HTERT RPE-1 (cell line): ENCODE data around the gene DNAH2.
"Not testable (repeated sequence)": the region's sequence is repeated elsewhere in the genome, so short reads cannot be mapped to it uniquely, and the experiment has no call there.

Source experiments
- in situ Hi-C: fragments of 300-500 bp; cut with MboI; formaldehyde crosslinking; loops from 4 replicates; pipeline ENCODE4 v1.14.3; 2020; ENCODE audit warnings: low sequenced_read_pairs

DNAH2 gene

GRCh38 chr17:7774055-7774521, 56.5 kb downstream of the DNAH2 start:
- in situ Hi-C loops: no loop called here

- in situ Hi-C loops: no loop called here
These were observed 57.5 kb downstream of the DNAH2 start for GRCh38 chr17:7775051-7775450.

GRCh38 chr17:7777017-7777416, 59.5 kb downstream of the DNAH2 start:
- in situ Hi-C loops: no loop called here

GRCh38 chr17:7780736-7781135, 63.2 kb downstream of the DNAH2 start:
- in situ Hi-C loops: no loop called here

GRCh38 chr17:7781429-7781828, 63.9 kb downstream of the DNAH2 start:
- in situ Hi-C loops: no loop called here

DNA sequence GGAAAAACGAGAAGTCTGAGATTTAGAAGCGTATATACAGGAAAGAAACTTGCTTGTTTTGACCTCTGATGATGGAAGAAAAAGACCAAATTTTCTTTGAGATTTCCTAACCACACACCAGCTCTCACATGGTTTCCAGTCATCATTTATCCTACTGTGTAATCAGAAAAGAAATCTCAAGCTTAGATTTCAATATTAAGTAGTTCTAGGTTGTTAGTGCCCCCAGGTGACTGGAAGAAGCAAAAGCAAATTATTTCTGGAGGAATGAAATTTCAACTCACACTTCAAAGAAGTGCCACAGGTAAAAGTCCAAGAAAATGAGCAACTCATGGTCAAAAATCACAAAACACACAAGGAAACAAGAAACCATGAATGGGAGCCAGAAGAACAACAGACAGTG, 64.7 kb downstream of the DNAH2 start:
- in situ Hi-C loops: no loop called here

- in situ Hi-C loops: no loop called here
These were observed 69.3 kb downstream of the DNAH2 start for GRCh38 chr17:7786866-7787265.

GRCh38 chr17:7789131-7789530, 71.6 kb downstream of the DNAH2 start:
- in situ Hi-C loops: no loop called here

DNA sequence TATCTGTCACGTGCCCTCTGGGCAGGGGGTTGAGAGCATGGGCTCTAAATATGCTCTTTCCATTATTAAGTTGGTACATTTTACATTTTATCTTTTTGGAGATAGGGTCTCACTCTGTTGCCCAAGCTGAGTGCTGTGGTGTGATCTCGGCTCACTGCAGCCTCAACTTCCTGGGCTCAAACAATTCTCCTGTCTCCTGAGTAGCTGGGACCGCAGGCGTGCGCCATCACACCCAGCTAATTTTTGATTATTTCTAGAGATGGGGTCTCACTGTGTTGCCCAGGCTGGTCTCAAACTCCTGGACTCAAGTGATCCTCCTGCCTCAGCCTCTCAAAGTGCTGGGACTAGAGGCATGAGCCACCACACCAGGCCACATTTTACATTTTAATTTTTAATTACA, 72.6 kb downstream of the DNAH2 start:
- in situ Hi-C loops: no loop called here

DNA sequence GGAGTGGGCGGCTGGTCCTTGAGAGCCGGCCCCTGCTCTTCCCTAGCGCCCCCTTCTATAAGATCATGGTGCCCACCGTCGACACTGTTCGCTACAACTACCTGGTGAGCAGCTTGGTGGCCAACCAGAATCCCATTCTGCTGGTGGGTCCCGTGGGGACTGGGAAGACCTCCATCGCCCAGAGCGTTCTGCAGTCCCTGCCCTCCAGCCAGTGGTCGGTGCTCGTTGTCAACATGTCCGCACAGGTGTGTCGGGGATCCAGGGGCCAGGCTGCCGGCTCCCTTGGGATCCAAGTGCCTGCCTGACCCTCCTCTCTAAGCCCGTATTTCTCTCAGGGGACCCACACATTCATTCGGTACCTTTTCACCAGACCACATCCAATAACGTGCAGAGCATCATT, 75.1 kb downstream of the DNAH2 start:
- in situ Hi-C loops: no loop called here

DNA sequence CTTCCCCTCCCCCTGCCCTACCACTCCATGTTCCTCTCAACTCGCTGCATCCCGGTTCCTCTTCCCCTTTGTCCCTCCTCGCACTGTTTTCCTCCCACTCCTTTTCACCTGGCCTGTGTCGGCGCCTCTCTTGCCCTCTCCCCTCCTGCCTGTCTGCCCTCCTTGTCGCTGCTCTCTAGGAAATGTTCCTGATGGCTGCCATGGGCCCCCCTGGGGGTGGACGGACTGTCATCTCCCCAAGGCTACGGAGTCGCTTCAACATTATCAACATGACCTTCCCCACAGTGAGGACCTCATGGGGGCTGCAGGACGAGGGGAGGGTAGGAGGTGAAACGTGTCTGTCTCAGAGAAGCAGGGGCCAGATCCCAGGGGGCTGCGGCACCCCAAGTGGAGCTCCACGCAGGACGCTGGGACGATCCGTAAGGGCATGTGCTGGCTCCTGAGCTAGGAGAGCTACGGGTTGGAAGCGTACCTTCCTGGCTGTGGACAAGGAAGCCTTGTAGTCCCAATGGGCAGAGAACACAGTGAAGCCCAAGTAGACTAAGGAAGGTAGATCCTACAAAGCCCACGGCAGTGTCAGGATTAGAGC, 76.6 kb downstream of the DNAH2 start:
- in situ Hi-C loops: no loop called here

DNA sequence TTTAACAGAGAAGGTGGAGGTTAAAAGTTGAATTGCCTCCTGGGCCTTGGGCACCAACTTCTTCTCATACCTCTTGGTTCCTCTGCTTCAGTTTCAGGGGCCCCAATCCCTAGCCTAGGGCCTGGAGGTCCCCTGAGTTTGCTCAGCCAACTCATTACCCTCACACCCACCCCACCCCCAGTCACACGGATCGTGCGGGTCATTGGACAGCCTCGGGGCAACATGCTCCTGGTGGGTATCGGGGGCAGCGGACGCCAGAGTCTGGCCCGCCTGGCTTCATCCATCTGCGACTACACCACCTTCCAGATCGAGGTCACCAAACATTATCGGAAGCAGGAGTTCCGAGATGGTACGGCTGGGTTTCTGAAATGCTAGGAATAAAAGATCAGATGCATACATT, 80.4 kb downstream of the DNAH2 start:
- in situ Hi-C loops: no loop called here

DNA sequence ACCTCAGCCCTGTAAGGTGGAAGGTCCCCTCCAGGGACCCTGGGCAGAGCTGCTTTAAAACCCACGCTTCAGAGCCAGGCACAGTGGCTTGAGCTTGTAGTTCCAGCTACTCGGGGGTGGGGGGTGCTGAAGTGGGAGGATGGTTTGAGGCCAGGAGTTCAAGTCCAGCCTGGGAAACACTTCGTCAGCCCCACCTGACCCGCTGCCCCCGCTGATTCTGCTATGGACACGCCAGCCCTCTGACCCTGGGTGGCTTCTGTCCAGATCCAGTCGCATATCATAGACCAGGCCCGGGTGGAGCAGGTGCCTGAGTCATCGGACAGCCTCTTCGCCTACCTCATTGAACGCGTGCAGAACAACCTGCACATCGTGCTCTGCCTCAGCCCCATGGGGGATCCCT, 81.3 kb downstream of the DNAH2 start:
- in situ Hi-C loops: no loop called here

DNA sequence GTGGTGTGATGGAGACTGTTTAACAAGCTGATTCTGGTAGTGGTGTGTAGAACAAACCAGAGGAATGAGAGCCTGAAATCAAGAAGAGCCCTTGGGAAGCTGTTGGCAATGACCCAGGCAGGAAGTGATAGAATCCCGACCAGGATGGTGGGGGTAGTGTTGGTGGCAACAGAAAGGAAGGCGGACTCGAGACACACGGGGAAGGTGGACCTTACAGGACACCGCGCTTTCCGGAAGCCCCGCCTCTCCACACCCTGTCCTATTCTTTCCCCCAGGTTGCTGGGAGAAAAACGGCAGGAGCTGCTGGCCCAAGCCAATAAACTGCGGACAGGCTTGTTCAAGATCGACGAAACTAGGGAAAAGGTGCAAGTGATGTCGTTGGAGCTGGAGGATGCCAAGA, 86.4 kb downstream of the DNAH2 start:
- in situ Hi-C loops: no loop called here

DNA sequence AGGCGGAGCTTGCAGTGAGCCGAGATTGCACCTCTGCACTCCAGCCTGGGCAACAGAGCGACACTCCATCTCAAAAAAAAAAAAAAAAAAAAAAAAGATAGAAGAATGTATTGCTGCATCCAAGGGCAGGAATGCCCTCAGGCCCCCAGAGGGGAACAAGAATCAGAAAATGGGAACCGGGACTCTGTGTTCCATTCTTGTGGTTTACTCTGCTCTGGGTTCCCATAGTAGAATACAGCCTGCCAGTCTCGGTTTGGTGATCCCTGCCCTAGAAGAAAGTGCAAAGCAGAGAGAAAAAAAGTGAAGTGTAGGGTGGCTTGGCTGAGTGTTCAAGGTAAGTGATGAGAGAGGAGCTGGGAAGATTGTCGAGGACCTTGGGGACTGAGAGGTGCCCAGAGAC, 89.0 kb downstream of the DNAH2 start:
- in situ Hi-C loops: no loop called here

GRCh38 chr17:7807206-7807605, 89.7 kb downstream of the DNAH2 start:
- in situ Hi-C loops: no loop called here

DNA sequence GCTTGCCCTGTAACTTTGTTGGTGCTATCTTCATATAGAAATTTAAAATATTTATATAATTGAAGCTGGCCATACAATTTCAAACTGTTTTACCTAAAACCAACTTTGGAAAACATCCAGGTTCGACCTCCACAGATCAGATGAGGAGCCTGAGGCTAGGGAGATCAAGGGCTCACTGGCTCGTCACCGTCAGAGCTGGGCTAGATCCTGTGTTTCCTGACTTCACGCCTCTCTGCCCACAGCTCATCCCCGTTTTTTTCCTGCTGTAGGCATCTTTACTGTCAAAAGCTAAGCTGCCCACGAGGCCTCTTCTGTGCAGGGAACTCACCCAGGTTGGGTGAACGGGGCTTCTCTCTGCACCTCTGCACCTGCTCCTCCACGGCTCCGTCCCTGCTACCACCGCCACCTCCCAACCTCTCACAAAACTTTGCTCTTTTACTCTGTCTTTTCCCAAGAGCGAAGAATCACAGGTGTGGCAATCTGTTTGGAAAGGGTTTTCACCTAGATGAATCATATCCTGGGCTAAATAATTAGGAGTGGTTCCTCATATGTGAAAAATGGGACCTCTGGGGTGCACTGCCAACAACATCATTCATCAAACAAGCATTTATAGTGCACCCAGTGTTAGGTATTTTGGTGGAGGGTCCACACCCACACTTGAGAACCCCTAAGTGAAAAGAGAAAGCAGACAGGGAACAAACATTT, 91.7 kb downstream of the DNAH2 start:
- in situ Hi-C loops: no loop called here

DNA sequence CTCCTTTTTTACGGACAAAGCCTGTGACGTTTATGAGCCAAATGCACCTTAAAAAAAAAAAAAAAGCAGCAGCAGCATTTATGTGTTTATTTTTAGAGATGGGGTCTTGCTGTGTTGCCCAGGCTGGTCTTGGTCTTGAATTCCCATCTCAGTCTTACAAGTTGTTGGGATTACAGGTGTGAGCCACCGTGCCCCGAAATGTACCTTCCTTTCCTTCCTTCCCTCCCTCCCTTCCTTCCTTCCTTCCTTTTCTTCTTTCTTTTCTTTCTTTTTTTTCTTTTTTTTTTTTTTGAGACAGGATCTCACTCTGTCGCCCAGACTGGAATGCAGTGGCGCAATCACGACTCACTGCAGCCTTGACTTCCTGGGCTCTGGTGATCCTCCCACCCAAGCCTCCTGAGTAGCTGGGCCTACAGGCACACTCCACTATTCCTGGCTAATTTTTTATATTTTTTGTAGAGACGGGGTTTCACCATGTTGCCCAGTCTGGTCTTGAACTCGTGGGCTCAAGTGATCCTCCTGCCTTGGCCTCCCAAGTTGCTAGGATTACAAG, 92.3 kb downstream of the DNAH2 start:
- in situ Hi-C loops: not testable (repeated sequence)

DNA sequence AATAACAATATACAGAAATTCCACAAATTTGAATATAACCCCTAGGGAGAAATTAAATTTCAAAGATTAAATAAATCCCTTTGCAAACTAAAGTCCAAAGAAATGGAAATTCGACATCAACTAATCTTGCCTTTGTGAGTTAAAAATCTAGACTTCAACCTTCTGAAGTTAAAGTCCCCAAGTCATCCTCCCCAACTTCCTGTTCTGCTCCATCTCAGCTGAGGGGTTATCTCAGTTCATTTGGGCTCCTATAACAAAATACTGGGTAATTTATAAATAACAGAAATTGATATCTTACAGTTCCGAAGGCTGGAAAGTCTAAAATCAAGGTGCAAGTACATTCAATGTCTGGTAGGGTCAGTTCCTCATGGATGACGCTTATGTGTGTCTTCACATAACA, 93.7 kb downstream of the DNAH2 start:
- in situ Hi-C loops: no loop called here

GRCh38 chr17:7814969-7815368, 97.4 kb downstream of the DNAH2 start:
- in situ Hi-C loops: no loop called here

- in situ Hi-C loops: no loop called here
These were observed 99.5 kb downstream of the DNAH2 start for GRCh38 chr17:7816926-7817642.

- in situ Hi-C loops: no loop called here
These were observed 100.1 kb downstream of the DNAH2 start for GRCh38 chr17:7817643-7817964.
